Measurements from ENCODE around the gene LRRC27.
"Not testable (repeated sequence)": the region's sequence is repeated elsewhere in the genome, so short reads cannot be mapped to it uniquely, and the experiment has no call there.

Gene LRRC27

GRCh38 chr10:132339276-132339675, 7.3 kb downstream of the LRRC27 start:
- no peak for DNase-seq

DNA sequence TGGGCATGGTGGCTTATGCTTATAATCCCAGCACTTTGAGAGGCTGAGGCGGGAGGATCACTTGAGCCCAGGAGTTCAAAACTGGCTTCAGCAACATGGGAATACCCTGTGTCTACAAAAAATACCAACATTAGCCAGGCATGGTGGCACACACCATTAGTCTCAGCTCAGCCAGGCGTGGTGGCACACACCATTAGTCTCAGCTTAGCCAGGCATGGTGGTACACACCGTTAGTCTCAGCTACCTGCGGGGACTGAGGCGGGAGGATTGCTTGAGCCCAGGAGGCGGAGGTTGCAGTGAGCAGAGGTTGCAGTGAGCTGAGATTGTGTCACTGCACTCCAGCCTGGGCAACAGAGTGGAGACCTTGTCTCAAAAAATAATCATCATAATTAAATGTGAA, 9.0 kb downstream of the LRRC27 start:
- no peak for DNase-seq

DNA sequence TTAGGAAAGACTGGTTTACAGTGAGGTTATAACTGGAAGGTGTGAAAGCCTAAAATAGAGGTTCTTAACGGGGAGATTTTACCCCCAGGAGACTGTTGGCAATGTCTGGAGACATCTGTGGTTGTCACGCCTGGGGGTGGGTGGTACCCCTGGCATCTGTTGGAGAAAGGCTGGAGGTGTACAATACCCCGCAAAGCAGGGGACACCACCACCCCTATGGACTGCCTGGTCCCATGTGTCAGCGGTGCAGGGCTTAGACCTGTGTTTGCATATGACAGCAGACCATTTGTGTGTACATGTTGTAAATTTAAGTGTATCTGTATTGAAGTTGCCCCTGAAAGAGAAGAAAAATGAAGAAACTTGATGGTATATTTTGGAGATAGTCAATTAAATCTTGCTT, 9.8 kb downstream of the LRRC27 start:
- no peak for DNase-seq

GRCh38 chr10:132342553-132342952, 10.6 kb downstream of the LRRC27 start:
- no peak for DNase-seq

- DNase-seq: no peak
Observed at GRCh38 chr10:132344386-132344785, 12.4 kb downstream of the LRRC27 start.

DNA sequence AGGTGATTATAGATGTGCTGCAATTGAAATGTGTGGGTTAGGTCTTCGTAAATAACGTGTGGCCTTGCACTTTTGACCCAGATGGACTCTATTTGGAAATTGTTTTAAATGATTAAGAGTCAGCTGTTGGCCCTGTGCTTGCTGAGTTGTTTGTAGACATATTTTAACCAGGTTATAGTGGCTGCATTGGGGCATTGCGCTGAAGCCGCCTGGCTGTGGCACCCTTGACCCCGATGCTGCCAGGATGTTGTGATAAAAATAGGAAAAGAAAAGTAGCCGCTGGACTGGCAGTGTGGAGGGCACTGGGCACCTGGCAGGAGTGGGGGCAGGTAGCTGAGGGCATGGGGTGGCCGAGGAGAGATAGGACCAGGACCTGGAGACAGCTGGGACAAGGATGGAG, 13.4 kb downstream of the LRRC27 start:
- no peak for DNase-seq

DNA sequence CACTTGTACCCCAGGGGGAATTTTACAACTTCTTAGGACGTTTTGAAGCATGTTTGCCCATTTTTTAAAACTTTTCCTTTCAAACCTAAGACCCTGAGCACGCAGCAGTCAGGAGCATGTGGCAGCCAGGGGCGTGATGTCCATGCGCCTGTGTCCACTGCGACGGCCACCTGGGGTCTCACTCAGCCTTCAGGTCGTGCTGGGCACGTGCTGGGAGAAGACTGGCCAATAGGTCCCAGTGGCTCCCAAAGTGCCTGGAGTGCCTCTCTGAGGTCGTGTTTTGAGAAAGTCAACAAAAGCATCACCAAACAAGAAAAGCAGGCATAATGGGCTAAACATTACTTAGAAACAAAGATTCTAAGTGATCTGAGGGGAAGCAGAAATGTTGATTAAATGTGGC, 14.8 kb downstream of the LRRC27 start:
- DNase-seq: no peak

- no peak for DNase-seq
Observed at GRCh38 chr10:132347211-132347930, 15.4 kb downstream of the LRRC27 start.

- DNase-seq: no peak
Observed at GRCh38 chr10:132347931-132348267, 15.9 kb downstream of the LRRC27 start.

DNA sequence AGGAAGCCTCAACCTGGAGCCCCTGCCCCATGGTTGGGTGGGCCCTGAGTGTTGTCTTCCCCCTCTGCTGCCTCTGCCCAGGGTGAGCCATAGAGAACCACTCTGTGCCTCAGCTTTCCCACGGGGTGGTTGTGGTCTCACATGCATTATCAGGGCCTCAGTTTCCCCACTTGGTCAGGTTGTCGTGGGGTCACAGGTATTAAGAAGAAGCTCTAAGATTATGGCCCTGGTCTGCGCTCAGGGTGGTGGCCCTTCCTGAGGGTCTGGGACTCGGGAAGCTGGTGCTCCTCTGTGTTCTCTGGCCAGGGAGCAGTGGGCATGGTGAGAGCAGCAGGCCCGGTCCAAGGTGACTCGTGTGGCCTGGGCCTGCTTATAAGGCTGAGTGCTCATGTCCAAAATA, 17.8 kb downstream of the LRRC27 start:
- no peak for DNase-seq

- DNase-seq: no peak
Observed at GRCh38 chr10:132350391-132350790, 18.4 kb downstream of the LRRC27 start.

- no peak for DNase-seq
Observed at GRCh38 chr10:132350946-132351345, 19.0 kb downstream of the LRRC27 start.

DNA sequence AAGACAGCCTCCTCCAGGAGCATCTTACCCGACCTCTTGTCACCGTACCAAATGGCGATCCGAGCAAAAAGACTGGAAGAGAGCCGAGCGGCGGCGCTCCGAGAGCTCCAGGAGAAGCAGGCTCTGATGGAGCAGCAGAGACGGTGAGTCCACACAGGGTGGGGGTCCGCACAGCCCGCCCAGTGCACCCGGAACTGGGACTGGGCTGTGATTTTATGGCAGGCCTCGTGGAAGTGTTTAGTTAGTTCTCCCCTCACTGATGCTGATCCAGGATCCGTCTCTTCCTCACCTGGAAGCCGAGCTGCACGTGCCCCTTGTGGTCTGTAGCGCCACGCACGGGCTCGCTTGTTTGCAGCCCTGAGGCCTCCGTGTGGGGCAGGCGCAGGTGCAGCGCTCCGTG, 19.6 kb downstream of the LRRC27 start:
- no peak for DNase-seq

DNA sequence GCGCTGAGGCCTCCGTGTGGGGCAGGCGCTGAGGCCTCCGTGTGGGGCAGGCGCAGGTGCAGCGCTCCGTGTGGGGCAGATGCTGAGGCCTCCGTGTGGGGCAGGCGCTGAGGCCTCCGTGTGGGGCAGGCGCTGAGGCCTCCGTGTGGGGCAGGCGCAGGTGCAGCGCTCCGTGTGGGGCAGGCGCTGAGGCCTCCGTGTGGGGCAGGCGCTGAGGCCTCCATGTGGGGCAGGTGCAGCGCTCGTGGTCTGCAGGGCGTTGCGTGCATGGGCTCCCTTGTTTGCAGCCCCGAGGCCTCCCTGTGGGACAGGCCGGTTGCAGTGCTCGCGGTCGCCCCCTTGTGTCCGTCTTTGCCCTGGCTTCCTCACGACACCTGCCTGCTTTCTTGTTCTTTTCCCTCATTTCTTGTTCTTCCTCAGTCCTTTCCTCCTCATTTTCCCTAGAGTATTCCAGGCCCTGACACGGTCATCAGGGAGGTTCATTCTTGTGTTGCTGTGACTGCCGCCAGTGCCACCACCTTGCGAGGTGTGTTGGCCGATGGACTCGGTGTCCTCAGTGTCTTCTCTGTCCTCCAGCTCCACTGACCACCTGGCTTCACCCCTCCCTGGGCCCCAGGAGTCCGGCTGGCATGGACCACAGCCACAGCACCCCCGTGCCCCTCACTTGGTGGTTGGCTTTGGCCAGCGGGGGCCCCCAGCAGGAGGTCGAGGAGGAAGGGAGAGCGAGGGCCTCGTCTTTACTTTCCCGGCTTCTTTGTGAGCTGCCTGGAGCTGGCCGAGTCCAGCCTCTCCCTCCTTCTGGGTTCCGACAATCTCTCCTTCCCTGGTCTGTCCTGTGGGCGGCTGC, 20.7 kb downstream of the LRRC27 start:
- not testable (repeated sequence) for DNase-seq

DNA sequence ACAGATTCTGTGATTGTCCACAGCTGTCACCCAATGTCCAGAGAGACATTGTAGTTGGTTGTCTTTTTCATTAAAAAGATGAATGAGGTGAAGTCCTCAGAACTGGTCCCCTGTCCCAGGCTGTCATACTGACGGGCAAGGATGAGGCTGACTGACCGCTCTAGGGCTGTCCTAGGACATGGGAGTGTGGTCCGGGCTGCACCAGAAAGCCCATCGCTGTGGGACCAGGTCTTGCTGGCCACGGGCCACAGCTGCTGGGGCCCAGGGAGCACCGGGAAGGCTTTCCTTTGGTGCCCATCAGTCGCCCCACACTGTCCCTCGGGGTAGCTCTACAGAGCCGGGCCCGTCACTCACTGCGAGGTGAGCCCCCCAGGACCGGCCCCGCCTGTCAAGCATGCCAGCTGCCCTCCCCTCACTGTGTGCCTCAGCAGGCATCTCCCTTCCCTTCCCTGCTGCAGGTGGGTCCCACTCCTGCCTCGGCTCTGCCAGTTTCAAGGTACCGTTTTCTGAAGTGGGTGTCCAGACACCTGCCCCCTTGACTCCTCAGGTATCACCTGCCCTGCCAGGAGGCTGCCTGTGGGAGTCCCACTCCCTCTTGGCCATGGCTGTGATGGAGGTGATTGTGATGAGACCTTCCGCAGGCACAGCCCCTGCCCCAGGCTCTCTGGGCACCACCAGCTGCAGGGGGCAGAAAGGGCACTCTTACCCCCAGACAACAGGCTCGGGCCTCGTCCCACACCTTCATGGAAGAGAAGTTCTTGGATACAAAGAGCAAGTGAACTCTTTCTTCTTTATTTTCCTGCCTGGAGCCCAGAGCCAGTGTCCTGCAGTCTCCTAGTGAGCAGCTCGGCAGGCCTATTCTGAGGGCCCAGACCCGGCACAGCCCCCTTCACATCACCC, 21.7 kb downstream of the LRRC27 start:
- no peak for DNase-seq

GRCh38 chr10:132354356-132355094, 22.5 kb downstream of the LRRC27 start:
- no peak for DNase-seq

DNA sequence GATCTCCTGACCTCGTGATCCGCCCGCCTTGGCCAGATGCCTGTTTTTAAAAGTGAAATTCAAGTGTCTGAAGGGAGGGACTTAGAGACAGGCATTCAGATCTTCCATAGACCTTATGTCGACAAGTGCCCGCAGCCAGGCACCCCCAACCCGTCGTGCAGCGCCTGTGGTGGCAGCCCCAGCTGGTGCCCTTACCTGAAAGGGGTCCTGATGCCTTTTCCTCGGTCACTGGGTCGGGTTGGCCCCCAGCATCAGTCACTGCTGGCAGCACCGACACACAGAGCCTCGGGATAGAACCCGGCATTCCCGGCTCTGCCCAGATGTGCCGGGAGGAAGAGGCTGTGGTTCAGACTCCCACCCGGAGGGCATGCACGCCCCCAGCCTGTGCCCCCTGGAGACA, 23.3 kb downstream of the LRRC27 start:
- no peak for DNase-seq

DNA sequence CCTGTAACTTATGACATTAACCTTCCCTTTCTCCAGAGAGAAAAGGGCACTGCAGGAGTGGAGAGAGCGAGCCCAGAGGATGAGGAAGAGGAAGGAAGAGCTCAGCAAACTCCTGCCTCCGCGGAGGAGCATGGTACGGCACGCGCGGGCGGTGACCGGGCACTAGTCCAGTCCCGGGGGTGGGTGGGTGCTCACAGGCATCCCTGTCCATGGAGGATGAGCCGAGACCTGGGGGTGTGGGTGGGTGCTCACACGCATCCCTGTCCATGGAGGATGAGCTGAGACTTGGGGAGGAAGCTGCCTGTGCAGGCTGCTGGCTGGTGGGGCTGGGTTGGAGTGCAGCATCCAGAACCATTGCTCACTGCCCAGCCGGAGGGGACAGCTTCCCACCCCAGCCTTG, 23.8 kb downstream of the LRRC27 start:
- no peak for DNase-seq

DNA sequence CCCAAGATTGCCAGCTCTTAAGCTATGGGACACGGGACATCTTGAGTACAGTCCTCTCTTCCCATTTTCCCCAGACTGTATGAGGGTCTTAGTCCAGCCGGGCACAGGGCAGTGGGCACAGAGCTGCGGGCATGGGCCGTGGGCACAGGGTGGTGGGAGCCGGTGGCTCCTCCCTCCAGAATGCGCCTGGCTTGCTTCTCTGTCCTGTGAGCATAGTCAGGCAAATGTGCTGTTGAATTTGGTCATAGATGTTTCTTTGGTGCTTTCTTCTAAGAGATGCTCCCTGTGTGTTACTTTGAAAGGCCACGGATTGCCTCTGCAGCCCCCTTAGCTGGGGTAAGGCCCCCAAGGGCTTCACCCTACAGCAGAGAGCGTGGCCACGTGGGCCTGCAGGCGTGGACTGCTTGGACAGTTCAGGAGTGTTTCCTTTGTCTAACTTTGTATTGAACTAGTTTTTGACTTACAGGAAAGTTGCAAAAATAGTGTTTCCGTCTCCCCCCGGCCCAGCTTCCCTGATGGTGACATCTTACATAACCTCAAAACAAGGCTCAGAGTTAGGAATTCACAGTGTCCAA, 24.7 kb downstream of the LRRC27 start:
- DNase-seq: no peak

- no peak for DNase-seq
Observed at GRCh38 chr10:132357286-132358058, 25.5 kb downstream of the LRRC27 start.

- DNase-seq: no peak
Observed at GRCh38 chr10:132359305-132360040, 27.5 kb downstream of the LRRC27 start.

Measured in SIG-M5 (cell line).